ENCODE data around the gene THEMIS.

DNA sequence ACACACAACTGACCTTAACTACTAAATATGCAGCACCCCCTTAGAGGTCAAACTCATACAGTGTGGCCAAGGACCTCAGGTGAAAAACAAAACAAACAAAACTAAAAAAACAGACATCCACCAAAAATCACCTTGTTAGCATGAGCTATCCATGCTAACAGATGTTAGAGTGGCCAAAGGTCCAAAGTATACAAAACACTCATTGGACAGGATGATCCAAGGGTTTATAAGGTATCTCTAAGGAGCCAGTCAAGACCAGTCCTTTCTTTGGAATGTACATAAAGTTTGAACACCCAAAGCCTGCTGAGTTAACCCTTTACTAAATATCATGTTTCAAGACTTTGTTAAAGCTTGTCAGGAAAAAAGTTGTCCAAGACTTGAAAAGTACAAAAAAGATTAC, 35.8 kb downstream of the THEMIS start:
- TF ChIP-seq POLR2A (IDR thresholded peaks at IDR 0.05) = no peak
- TF ChIP-seq, protein P1, sequence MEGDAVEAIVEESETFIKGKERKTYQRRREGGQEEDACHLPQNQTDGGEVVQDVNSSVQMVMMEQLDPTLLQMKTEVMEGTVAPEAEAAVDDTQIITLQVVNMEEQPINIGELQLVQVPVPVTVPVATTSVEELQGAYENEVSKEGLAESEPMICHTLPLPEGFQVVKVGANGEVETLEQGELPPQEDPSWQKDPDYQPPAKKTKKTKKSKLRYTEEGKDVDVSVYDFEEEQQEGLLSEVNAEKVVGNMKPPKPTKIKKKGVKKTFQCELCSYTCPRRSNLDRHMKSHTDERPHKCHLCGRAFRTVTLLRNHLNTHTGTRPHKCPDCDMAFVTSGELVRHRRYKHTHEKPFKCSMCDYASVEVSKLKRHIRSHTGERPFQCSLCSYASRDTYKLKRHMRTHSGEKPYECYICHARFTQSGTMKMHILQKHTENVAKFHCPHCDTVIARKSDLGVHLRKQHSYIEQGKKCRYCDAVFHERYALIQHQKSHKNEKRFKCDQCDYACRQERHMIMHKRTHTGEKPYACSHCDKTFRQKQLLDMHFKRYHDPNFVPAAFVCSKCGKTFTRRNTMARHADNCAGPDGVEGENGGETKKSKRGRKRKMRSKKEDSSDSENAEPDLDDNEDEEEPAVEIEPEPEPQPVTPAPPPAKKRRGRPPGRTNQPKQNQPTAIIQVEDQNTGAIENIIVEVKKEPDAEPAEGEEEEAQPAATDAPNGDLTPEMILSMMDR (IDR thresholded peaks at IDR 0.05) = no peak

Data from Peyer's patch (tissue), 4 donors.